Colonic mucosa (tissue), 4 donors: ENCODE measurements around the gene HLA-DPB1. TPM values are rescaled to one million over a fixed set of nuclear protein-coding genes. Genes with fewer than 3 reads are reported as not detected.

Experiments
- DNase-seq: peaks from one replicate; pipeline ENCODE4 v3.0.0-alpha.2; 2020
- H3K27ac ChIP-seq: fragments of 200-600 bp; one replicate; pipeline ENCODE4 v1.8.0; 2021
- H3K27me3 ChIP-seq: fragments of 200-600 bp; one replicate; pipeline ENCODE4 v1.8.0; 2021
- H3K36me3 ChIP-seq: fragments of 200-600 bp; one replicate; pipeline ENCODE4 v1.8.0; 2021
- H3K4me1 ChIP-seq: fragments of 200-600 bp; one replicate; pipeline ENCODE4 v1.8.0; 2021; ENCODE audit warnings: mild to moderate bottlenecking
- H3K4me3 ChIP-seq: fragments of 200-600 bp; one replicate; pipeline ENCODE4 v1.8.0; 2021
- H3K9ac ChIP-seq, 2 donors: one replicate each; pipeline ENCODE4 v1.7.0; 2013; ENCODE audit warnings: control low read depth in 2 of 2, low read depth in 2 of 2, low read length in 2 of 2
- H3K9me3 ChIP-seq: fragments of 200-600 bp; one replicate; pipeline ENCODE4 v1.8.0; 2021
- intact Hi-C: fragments of 100-400 bp; cut with DNase I; formaldehyde crosslinking; loops from one replicate; pipeline ENCODE4 v1.14.1; 2022
- total RNA-seq, 2 donors: library from RNA; stranded (reverse); fragmentation: NEBNext Ultra II Directional in 1 of 2; extraction: Animal tissue kit (Norgen Biotek cat#: 25700) in 1 of 2; gene quantifications; one replicate each; pipeline ENCODE4 v1.2.1, GENCODE V29; 2021
- TF ChIP-seq, protein P1 (sequence below): fragments of 200-600 bp; IDR thresholded peaks from one replicate; pipeline ENCODE4 v1.8.0; 2022; ENCODE audit warnings: antibody characterized with exemption, mild to moderate bottlenecking
- donor health status: healthy.
- donor health status: DM: no; HTN: no; CAD: no.
- donor health status: DM: no; HTN: no; CAD: no.

The HLA-DPB1 gene
- total RNA-seq, 2 donors from 2014 or later: 21.3 to 53.5 TPM

DNA sequence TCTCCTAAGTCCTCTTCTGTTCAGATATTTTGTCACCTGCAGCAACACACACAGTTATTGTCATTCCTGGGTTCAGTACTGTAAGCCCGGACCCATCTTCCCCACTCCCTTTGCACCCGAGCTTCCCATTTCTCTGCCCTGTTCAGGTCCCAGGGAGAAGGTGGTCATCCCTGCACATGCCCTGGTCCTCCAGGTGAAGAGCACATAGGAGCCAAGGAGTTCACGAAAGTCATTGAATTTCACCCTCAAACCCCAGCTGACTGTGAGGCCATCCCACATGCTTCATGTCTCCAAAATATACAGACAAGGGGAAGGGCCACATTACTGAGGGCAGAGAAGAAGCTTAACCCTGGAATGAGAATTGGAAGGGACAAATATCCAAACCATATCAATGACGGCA is 10.5 kb upstream of the HLA-DPB1 start:
- no peaks in the 10 kb centered on the region for H3K36me3 ChIP-seq
- no peaks in the 10 kb centered on the region for H3K9me3 ChIP-seq
- no peak overlapping the region for H3K9ac ChIP-seq
- H3K27me3 ChIP-seq: no peaks in the 10 kb centered on the region
- H3K27ac ChIP-seq: no peak overlapping the region
- no peaks in the 10 kb centered on the region for H3K4me1 ChIP-seq
- DNase-seq: no peak
- TF ChIP-seq, protein P1, sequence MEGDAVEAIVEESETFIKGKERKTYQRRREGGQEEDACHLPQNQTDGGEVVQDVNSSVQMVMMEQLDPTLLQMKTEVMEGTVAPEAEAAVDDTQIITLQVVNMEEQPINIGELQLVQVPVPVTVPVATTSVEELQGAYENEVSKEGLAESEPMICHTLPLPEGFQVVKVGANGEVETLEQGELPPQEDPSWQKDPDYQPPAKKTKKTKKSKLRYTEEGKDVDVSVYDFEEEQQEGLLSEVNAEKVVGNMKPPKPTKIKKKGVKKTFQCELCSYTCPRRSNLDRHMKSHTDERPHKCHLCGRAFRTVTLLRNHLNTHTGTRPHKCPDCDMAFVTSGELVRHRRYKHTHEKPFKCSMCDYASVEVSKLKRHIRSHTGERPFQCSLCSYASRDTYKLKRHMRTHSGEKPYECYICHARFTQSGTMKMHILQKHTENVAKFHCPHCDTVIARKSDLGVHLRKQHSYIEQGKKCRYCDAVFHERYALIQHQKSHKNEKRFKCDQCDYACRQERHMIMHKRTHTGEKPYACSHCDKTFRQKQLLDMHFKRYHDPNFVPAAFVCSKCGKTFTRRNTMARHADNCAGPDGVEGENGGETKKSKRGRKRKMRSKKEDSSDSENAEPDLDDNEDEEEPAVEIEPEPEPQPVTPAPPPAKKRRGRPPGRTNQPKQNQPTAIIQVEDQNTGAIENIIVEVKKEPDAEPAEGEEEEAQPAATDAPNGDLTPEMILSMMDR: no peak
- no peak overlapping the region for H3K4me3 ChIP-seq
- intact Hi-C loops: no loop called here

GRCh38 chr6:33066917-33067521 is 8.8 kb upstream of the HLA-DPB1 start:
- no peaks in the 10 kb centered on the region for H3K27me3 ChIP-seq
- no peak overlapping the region for H3K4me3 ChIP-seq
- H3K9ac ChIP-seq: no peak overlapping the region
- TF ChIP-seq, protein P1: no peak
- no peaks in the 10 kb centered on the region for H3K4me1 ChIP-seq
- intact Hi-C loops: no loop called here
- H3K9me3 ChIP-seq: no peaks in the 10 kb centered on the region
- DNase-seq: no peak
- H3K27ac ChIP-seq: no peak overlapping the region
- no peaks in the 10 kb centered on the region for H3K36me3 ChIP-seq

GRCh38 chr6:33069021-33069738 is 6.6 kb upstream of the HLA-DPB1 start:
- Histone ChIP-seq H3K4me1 (no peaks in the 10 kb centered on the region), H3K9ac (no peak overlapping the region), H3K27me3 (no peaks in the 10 kb centered on the region), H3K36me3 (no peaks in the 10 kb centered on the region), H3K9me3 (no peaks in the 10 kb centered on the region), H3K4me3 (no peak overlapping the region), H3K27ac (no peak overlapping the region)
- DNase-seq: no peak
- TF ChIP-seq, protein P1: no peak
- intact Hi-C loops: no loop called here

DNA sequence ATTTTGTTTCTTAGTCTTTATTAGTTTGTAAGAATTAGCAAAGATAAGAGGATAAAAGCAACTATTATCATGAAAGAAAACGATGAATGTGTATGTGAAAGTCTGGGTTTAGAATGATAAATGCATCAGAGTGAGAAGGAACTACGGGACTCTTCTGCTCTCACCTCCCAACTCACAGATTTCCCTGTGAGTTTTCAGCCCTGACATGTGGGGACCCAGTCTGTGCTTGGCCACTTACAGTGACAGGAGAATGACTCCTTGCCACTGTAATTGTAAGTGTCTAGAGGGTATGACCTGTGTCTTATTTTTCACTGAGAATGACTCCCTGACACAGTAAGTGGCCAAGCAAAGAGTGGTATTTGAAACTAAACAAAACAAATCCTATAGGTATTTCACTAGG is 4.9 kb upstream of the HLA-DPB1 start:
- TF ChIP-seq, protein P1: no peak

DNA sequence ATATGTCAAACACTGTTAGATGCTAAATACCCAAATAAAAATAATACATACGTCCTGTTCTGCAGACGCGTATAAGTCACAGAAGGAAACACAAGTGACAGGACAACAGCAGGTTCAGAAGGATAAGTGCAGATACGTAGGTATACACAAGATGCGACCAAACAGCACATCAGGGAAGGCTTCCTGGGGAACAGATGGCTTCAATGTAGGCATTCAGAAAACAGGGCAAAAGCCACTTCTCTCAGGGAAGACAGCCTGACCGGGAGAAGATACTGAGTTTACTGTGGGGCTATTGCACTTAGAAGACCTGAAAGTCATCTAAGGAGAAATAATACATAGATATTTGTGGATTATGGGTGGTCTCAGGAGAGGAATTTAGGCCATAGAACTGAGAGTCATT is 4.2 kb upstream of the HLA-DPB1 start:
- no peak overlapping the region for H3K4me3 ChIP-seq
- H3K4me1 ChIP-seq: no peaks in the 10 kb centered on the region
- H3K27me3 ChIP-seq: no peaks in the 10 kb centered on the region

More for the DNA sequence above, 4.9 kb upstream of the HLA-DPB1 start:
- no peaks in the 10 kb centered on the region for H3K27me3 ChIP-seq
- H3K9ac ChIP-seq: no peak overlapping the region
- DNase-seq: no peak
- no peak overlapping the region for H3K27ac ChIP-seq
- no peaks in the 10 kb centered on the region for H3K9me3 ChIP-seq
- H3K36me3 ChIP-seq: no peaks in the 10 kb centered on the region
- no peaks in the 10 kb centered on the region for H3K4me1 ChIP-seq
- intact Hi-C loops: no loop called here
- no peak overlapping the region for H3K4me3 ChIP-seq

More for the DNA sequence above, 4.2 kb upstream of the HLA-DPB1 start:
- intact Hi-C loops: no loop called here
- Histone ChIP-seq H3K9ac (no peak overlapping the region), H3K36me3 (no peaks in the 10 kb centered on the region), H3K9me3 (no peaks in the 10 kb centered on the region), H3K27ac (no peak overlapping the region)
- no peak for DNase-seq
- TF ChIP-seq, protein P1: no peak
